Lung (tissue), 12 donors: ENCODE data around the gene UGT3A2. TPM values are rescaled to one million over a fixed set of nuclear protein-coding genes. Genes with fewer than 3 reads are reported as not detected.
A peak's percentile ranks its signal among the peaks of the same experiment; 100 is the strongest.

ENCODE experiments used
- ATAC-seq: fragments of 200-7000 bp; cut with Tn5 transposase; one replicate; pipeline ENCODE4 v1.9.1; 2020; ENCODE audit warnings: moderate number of reproducible peaks; ENCODE audit not compliant: insufficient read depth, low FRiP score
- DNase-seq, 3 donors: peaks; one replicate each; pipeline ENCODE4 v3.0.0-alpha.2; 2013 to 2017
- H3K27ac ChIP-seq, 2 donors: one replicate each; pipeline ENCODE4 v1.5.1; 2013; ENCODE audit warnings: mild to moderate bottlenecking in 2 of 2, moderate library complexity in 2 of 2, control low read depth in 1 of 2, inconsistent platforms in 1 of 2, low read depth in 1 of 2, low read length in 1 of 2
- H3K27me3 ChIP-seq, 3 donors: one replicate each; pipeline ENCODE4 v1.5.1; 2013; ENCODE audit warnings: low read length in 2 of 3; ENCODE audit not compliant: control insufficient read depth in 3 of 3, insufficient read depth in 3 of 3
- H3K36me3 ChIP-seq, 4 donors: one replicate each; pipeline ENCODE4 v1.5.1; 2013; ENCODE audit warnings: low read length in 4 of 4, mild to moderate bottlenecking in 1 of 4, moderate library complexity in 1 of 4; ENCODE audit not compliant: control insufficient read depth in 4 of 4, insufficient read depth in 4 of 4
- H3K4me1 ChIP-seq, 5 donors: one replicate each; pipeline ENCODE4 v1.5.1; 2013; ENCODE audit warnings: low read length in 5 of 5, mild to moderate bottlenecking in 2 of 5, moderate library complexity in 1 of 5; ENCODE audit not compliant: control insufficient read depth in 5 of 5, insufficient read depth in 5 of 5
- H3K4me3 ChIP-seq: one replicate; pipeline ENCODE4 v1.5.1; 2013; ENCODE audit warnings: mild to moderate bottlenecking, control low read depth, moderate library complexity
- H3K9ac ChIP-seq, 2 donors: one replicate each; pipeline ENCODE4 v1.5.1; 2013; ENCODE audit warnings: low read length in 2 of 2, control low read depth in 1 of 2; ENCODE audit not compliant: insufficient read depth in 1 of 2
- H3K9me3 ChIP-seq, 4 donors: one replicate each; pipeline ENCODE4 v1.5.1; 2013; ENCODE audit warnings: low read length in 3 of 4, mild to moderate bottlenecking in 1 of 4, moderate library complexity in 1 of 4; ENCODE audit not compliant: control insufficient read depth in 4 of 4, insufficient read depth in 3 of 4
- CTCF ChIP-seq: IDR thresholded peaks from 2 replicates; pipeline ENCODE4 v1.5.1; 2012; ENCODE audit warnings: mild to moderate bottlenecking; ENCODE audit errors: control extremely low read depth, extremely low read depth
- WGBS, 2 donors: extraction: QIAGEN DNeasy Blood & Tissue Kit; methylation state at CpG; one replicate each; pipeline ENCODE4 v1.1.7; 2013; 5-methylcytosine and 5-hydroxymethylcytosine counted together
- polyA plus RNA-seq, 2 donors: library from polyadenylated mRNA; stranded (reverse); fragments of 200-250 nt; gene quantifications; one replicate each; pipeline ENCODE4 v1.2.1, GENCODE V29; 2013
- total RNA-seq, 2 donors: library from RNA; depleted of rRNA in 1 of 2; stranded (reverse); fragments of >200 nt in 1 of 2; gene quantifications; one replicate each; pipeline ENCODE4 v1.2.1, GENCODE V29; 2014 to 2021
- donor health status: control.
- donor health status: control.
- donor health status: Bipolar disorder and iron deficiency.
- donor health status: healthy.
- donor health status: DM: yes; HTN: yes; CAD: no.

UGT3A2 gene
- total and polyA plus RNA-seq, 4 donors: 0.05 to 0.12 TPM; not detected in 2

- Histone ChIP-seq H3K9me3 (no peaks in the 10 kb centered on the region), H3K4me3 (no peak overlapping the region), H3K27me3 (no peaks in the 10 kb centered on the region), H3K4me1 (peaks cover 0 to 21% (median 0%) of the 10 kb centered on the region in 5 donors), H3K36me3 (peaks cover 6 to 14% (median 9%) of the 10 kb centered on the region in 4 donors), H3K27ac (no peak overlapping the region), H3K9ac (no peak overlapping the region)
- DNase-seq: peak in 2 of 3 donors; percentile 87 to 95
- no peak for ATAC-seq
- WGBS, 2 donors: 86 to 94% methylated on average over 2 of the region's 2 CpGs
- TF ChIP-seq CTCF: no peak
Measured at GRCh38 chr5:36105819-36106218, 39.1 kb upstream of the UGT3A2 start.

- no peaks in the 10 kb centered on the region for H3K27me3 ChIP-seq
- no peak overlapping the region for H3K9ac ChIP-seq
- no peak for TF ChIP-seq CTCF
- H3K9me3 ChIP-seq: no peaks in the 10 kb centered on the region
- no peak overlapping the region for H3K27ac ChIP-seq
- WGBS, 2 donors: 88 to 92% methylated on average over 3 of the region's 3 CpGs
- H3K4me1 ChIP-seq: no peaks in the 10 kb centered on the region
- ATAC-seq: no peak
- H3K4me3 ChIP-seq: no peak overlapping the region
- peaks cover 0 to 4% (median 0%) of the 10 kb centered on the region in 4 donors for H3K36me3 ChIP-seq
- no peak for DNase-seq
Measured at GRCh38 chr5:36099748-36100147, 33.1 kb upstream of the UGT3A2 start.

- Histone ChIP-seq H3K9me3 (no peaks in the 10 kb centered on the region), H3K27me3 (peaks cover 0 to 2% (median 0%) of the 10 kb centered on the region in 3 donors), H3K36me3 (no peaks in the 10 kb centered on the region), H3K4me1 (no peaks in the 10 kb centered on the region), H3K27ac (no peak overlapping the region), H3K9ac (no peak overlapping the region), H3K4me3 (no peak overlapping the region)
- no peak for DNase-seq
- no peak for TF ChIP-seq CTCF
- ATAC-seq: no peak
Measured at GRCh38 chr5:36096486-36096885, 29.8 kb upstream of the UGT3A2 start.

GRCh38 chr5:36089989-36090388, 23.3 kb upstream of the UGT3A2 start:
- Histone ChIP-seq H3K27ac (no peak overlapping the region), H3K4me3 (no peak overlapping the region), H3K9me3 (no peaks in the 10 kb centered on the region), H3K27me3 (peaks cover 0 to 2% (median 0%) of the 10 kb centered on the region in 3 donors), H3K9ac (no peak overlapping the region), H3K4me1 (no peaks in the 10 kb centered on the region), H3K36me3 (no peaks in the 10 kb centered on the region)
- DNase-seq (peak in 1 of 3 donors; percentile 30), ATAC-seq (no peak)
- 64 to 76% methylated on average over 2 of the region's 2 CpGs for WGBS, 2 donors
- no peak for TF ChIP-seq CTCF
